Gastroesophageal sphincter (tissue), 4 donors: ENCODE data around the gene ALG12. TPM values are rescaled to one million over a fixed set of nuclear protein-coding genes. Genes with fewer than 3 reads are reported as not detected.

Experiments used
- ATAC-seq: fragments of 150-250 bp; one replicate; pipeline ENCODE4 v1.9.1; 2016; ENCODE audit warnings: mild to moderate bottlenecking, moderate library complexity
- H3K27ac ChIP-seq, 4 donors: fragments of 200-600 bp; sonication (generic) in 3 of 4; 1 replicate in 3 of 4; 2 replicates in 1 of 4; pipeline ENCODE4 v1.5.1; 2016 to 2019
- H3K27me3 ChIP-seq: fragments of 200-600 bp; sonication (generic); one replicate; pipeline ENCODE4 v1.5.1; 2019
- H3K36me3 ChIP-seq, 2 donors: fragments of 200-600 bp; sonication (generic); one replicate each; pipeline ENCODE4 v1.5.1; 2019; ENCODE audit warnings: control low read depth in 1 of 2
- H3K4me1 ChIP-seq, 3 donors: fragments of 200-600 bp; sonication (generic); 1 replicate in 2 of 3; 2 replicates in 1 of 3; pipeline ENCODE4 v1.5.1; 2016 to 2019; ENCODE audit warnings: control low read depth in 2 of 3
- H3K4me3 ChIP-seq, 2 donors: fragments of 200-600 bp; sonication (generic); one replicate each; pipeline ENCODE4 v1.5.1; 2019; ENCODE audit warnings: mild to moderate bottlenecking in 1 of 2, moderate library complexity in 1 of 2
- H3K9me3 ChIP-seq, 3 donors: fragments of 200-600 bp; sonication (generic); one replicate each; pipeline ENCODE4 v1.5.1; 2017 to 2019; ENCODE audit warnings: control low read depth in 2 of 3
- CTCF ChIP-seq, 4 experiments: fragments of 200-600 bp in 2 of 4; fragments of 450-650 bp in 2 of 4; sonication (generic) in 1 of 4; IDR thresholded peaks; one replicate each; pipeline ENCODE4 v1.5.1; 2017 to 2019; ENCODE audit warnings: antibody characterized with exemption in 4 of 4, mild to moderate bottlenecking in 2 of 4, moderate library complexity in 2 of 4
- EP300 ChIP-seq: sonication (generic); formaldehyde crosslinking; IDR thresholded peaks from one replicate; pipeline ENCODE4 v1.6.1; 2017; ENCODE audit warnings: antibody characterized with exemption, mild to moderate bottlenecking
- POLR2A ChIP-seq, 2 donors: fragments of 450-650 bp; IDR thresholded peaks; one replicate each; pipeline ENCODE4 v1.6.1; 2017; ENCODE audit warnings: antibody characterized with exemption in 2 of 2, mild to moderate bottlenecking in 2 of 2, moderate library complexity in 1 of 2
- POLR2AphosphoS5 ChIP-seq: sonication (generic); formaldehyde crosslinking; IDR thresholded peaks from one replicate; pipeline ENCODE4 v1.6.1; 2017; ENCODE audit warnings: antibody characterized with exemption
- WGBS, 2 donors: methylation state at CpG; one replicate each; pipeline ENCODE4 v1.1.5; 2018; ENCODE audit warnings: low coverage in 1 of 2; 5-methylcytosine and 5-hydroxymethylcytosine counted together
- total RNA-seq, 4 donors: library from RNA; depleted of rRNA; stranded (reverse); fragments of >200 nt; gene quantifications; one replicate each; pipeline ENCODE4 v1.1.0, GENCODE V29; 2016

The ALG12 gene
- total RNA-seq, 4 donors from 2014 or later = 18.8 to 30.0 (median 22.6) TPM

GRCh38 chr22:49873228-49873940 lies 44.9 kb downstream of the ALG12 start:
- WGBS, 2 donors = 87 to 100% methylated on average over 4 to 14 of the region's 16 CpGs
- no peaks in the 10 kb centered on the region for H3K27me3 ChIP-seq
- H3K9me3 ChIP-seq = peaks cover 0 to 18% (median 0%) of the 10 kb centered on the region in 3 donors
- no peaks in the 10 kb centered on the region for H3K4me1 ChIP-seq
- peaks cover 0 to 13% of the 10 kb centered on the region in 2 donors for H3K36me3 ChIP-seq
- H3K27ac ChIP-seq = no peak overlapping the region
- TF ChIP-seq EP300 (no peak), POLR2AphosphoS5 (no peak), POLR2A (IDR thresholded peaks at IDR 0.05) (no peak), CTCF (IDR thresholded peaks at IDR 0.05) (no peak)
- ATAC-seq = no peak
- no peak overlapping the region for H3K4me3 ChIP-seq

DNA sequence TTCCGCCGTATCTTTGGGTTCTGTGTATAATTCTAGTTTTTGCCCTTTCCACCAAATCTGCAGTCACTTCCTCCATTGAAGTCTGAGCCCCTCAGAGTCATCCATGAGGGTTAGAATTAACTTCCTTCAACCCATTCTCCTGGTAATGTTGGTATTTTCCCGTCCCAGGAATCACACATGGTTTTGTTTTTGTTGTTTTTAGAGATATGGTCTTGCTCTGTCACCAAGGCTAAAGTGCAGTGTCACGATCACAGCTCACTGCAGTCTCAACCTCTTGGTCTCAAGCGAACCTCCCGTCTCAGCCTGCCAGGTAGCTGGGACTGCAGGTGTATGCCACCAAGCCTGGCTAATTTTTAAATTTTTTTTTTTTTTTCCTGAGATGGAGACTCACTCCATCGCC lies 45.9 kb downstream of the ALG12 start:
- H3K9me3 ChIP-seq = peaks cover 0 to 23% (median 0%) of the 10 kb centered on the region in 3 donors
- no peaks in the 10 kb centered on the region for H3K4me1 ChIP-seq
- TF ChIP-seq EP300 (no peak), POLR2AphosphoS5 (no peak), CTCF (IDR thresholded peaks at IDR 0.05) (no peak)
- 93% methylated on average over 6 to 7 of the region's 7 CpGs for WGBS, 2 donors
- H3K4me3 ChIP-seq = no peak overlapping the region
- no peaks in the 10 kb centered on the region for H3K27me3 ChIP-seq
- H3K27ac ChIP-seq = no peak overlapping the region
- peaks cover 0 to 17% of the 10 kb centered on the region in 2 donors for H3K36me3 ChIP-seq
- ATAC-seq = no peak

- H3K27me3 ChIP-seq = no peaks in the 10 kb centered on the region
- peaks cover 0 to 21% of the 10 kb centered on the region in 2 donors for H3K36me3 ChIP-seq
- no peaks in the 10 kb centered on the region for H3K4me1 ChIP-seq
- TF ChIP-seq POLR2AphosphoS5 = no peak
- no peak for TF ChIP-seq POLR2A (IDR thresholded peaks at IDR 0.05)
- TF ChIP-seq CTCF (IDR thresholded peaks at IDR 0.05) = no peak
- TF ChIP-seq EP300 = no peak
- no peak overlapping the region for H3K4me3 ChIP-seq
- no peak for ATAC-seq
- WGBS, 2 donors = 97 to 100% methylated on average over 3 to 4 of the region's 4 CpGs
- H3K27ac ChIP-seq = no peak overlapping the region
- H3K9me3 ChIP-seq = peaks cover 0 to 32% (median 0%) of the 10 kb centered on the region in 3 donors
These were observed 46.8 kb downstream of the ALG12 start for GRCh38 chr22:49871482-49871881.

DNA sequence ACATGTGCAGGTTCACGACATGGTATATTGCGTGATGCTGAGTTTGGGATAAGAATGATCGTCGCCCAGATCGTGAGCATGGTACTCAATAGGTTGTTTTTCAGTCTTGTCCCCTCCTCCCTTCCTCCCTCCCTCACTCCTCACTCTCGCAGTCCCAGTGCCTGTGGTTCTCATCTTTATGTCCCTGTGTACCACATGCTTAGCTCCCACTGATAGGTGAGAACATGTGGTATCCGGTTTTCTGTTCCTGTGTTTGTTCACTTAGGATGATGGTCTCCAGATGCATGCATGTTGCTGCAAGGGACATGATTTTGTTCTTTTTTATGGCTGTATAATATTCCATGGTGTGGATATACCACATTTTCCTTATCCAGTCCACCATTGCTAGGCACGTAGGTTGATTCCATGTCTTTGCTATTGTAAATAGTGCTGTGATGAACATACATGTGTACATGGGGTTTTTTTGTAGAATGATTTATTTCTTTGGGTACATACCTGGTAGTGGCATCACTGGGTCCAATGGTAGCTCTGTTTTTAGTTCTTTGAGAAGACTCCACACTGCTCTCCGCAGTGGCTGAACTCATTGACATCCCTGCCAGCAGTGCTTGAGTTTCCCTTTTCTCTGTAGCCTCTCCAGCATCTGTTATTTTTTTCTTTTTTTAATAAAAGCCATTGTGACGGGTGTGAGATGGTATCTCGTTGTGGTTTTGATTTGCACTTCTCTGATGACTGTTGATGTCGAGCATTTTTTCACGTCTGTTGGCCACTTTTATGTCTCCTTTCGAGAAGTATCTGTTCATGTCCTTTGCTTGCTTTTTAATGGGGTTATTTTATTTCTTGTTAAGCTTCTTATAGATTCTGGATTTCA lies 48.2 kb downstream of the ALG12 start:
- H3K4me3 ChIP-seq = no peak overlapping the region
- no peaks in the 10 kb centered on the region for H3K27me3 ChIP-seq
- H3K36me3 ChIP-seq = peaks cover 0 to 21% of the 10 kb centered on the region in 2 donors
- H3K4me1 ChIP-seq = no peaks in the 10 kb centered on the region
- WGBS, 2 donors = 95% methylated on average over 12 to 13 of the region's 14 CpGs
- H3K9me3 ChIP-seq = peaks cover 0 to 46% (median 0%) of the 10 kb centered on the region in 3 donors
- ATAC-seq = no peak
- no peak overlapping the region for H3K27ac ChIP-seq
- no peak for TF ChIP-seq POLR2AphosphoS5

GRCh38 chr22:49869086-49869830 lies 49.0 kb downstream of the ALG12 start:
- 91 to 93% methylated on average over 14 to 17 of the region's 17 CpGs for WGBS, 2 donors
- H3K9me3 ChIP-seq = peaks cover 0 to 49% (median 0%) of the 10 kb centered on the region in 3 donors
- no peak overlapping the region for H3K27ac ChIP-seq
- no peak for TF ChIP-seq POLR2A (IDR thresholded peaks at IDR 0.05)
- no peak for TF ChIP-seq EP300
- no peak for TF ChIP-seq POLR2AphosphoS5
- no peak for TF ChIP-seq CTCF (IDR thresholded peaks at IDR 0.05)
- ATAC-seq = no peak
- no peaks in the 10 kb centered on the region for H3K4me1 ChIP-seq
- no peak overlapping the region for H3K4me3 ChIP-seq
- H3K27me3 ChIP-seq = no peaks in the 10 kb centered on the region
- H3K36me3 ChIP-seq = peaks cover 0 to 14% of the 10 kb centered on the region in 2 donors
